Endodermal cell (in vitro differentiated cells): Measurements from ENCODE around the gene MRPS10. TPM values are rescaled to one million over a fixed set of nuclear protein-coding genes. Genes with fewer than 3 reads are reported as not detected.
A peak's percentile ranks its signal among the peaks of the same experiment; 100 is the strongest.

ENCODE experiments used
- DNase-seq: peaks from one replicate; pipeline ENCODE4 v3.0.0-alpha.2; 2017
- H3K27ac ChIP-seq: 2 replicates; pipeline ENCODE4 v1.5.1; 2013; ENCODE audit warnings: mild to moderate bottlenecking, low read depth, low read length, moderate library complexity
- H3K27me3 ChIP-seq: 2 replicates; pipeline ENCODE4 v1.6.1; 2013; ENCODE audit warnings: mild to moderate bottlenecking, low read length, moderate library complexity; ENCODE audit not compliant: insufficient read depth, control insufficient read depth, poor library complexity, severe bottlenecking
- H3K36me3 ChIP-seq: 2 replicates; pipeline ENCODE4 v1.7.0; 2013; ENCODE audit warnings: mild to moderate bottlenecking, low read length, moderate library complexity; ENCODE audit not compliant: control insufficient read depth, insufficient read depth
- H3K4me1 ChIP-seq: one replicate; pipeline ENCODE4 v1.7.0; 2013; ENCODE audit warnings: low read length; ENCODE audit not compliant: control insufficient read depth, insufficient read depth
- H3K4me3 ChIP-seq: 2 replicates; pipeline ENCODE4 v1.5.1; 2013; ENCODE audit warnings: mild to moderate bottlenecking, low read length, moderate library complexity
- H3K9ac ChIP-seq: 2 replicates; pipeline ENCODE4 v1.6.1; 2013; ENCODE audit warnings: mild to moderate bottlenecking, low read length, moderate library complexity; ENCODE audit not compliant: poor library complexity, severe bottlenecking; ENCODE audit errors: extremely low read depth
- H3K9me3 ChIP-seq: 2 replicates; pipeline ENCODE4 v1.6.1; 2013; ENCODE audit warnings: mild to moderate bottlenecking, low read length, moderate library complexity; ENCODE audit not compliant: control insufficient read depth
- H3K27ac Mint-ChIP-seq: 2 replicates; pipeline ENCODE4 v1.8.0; 2020; ENCODE audit warnings: mixed read lengths
- H3K27me3 Mint-ChIP-seq: 2 replicates; pipeline ENCODE4 v1.8.0; 2021; ENCODE audit warnings: mild to moderate bottlenecking, mixed read lengths; ENCODE audit not compliant: insufficient read depth
- H3K36me3 Mint-ChIP-seq: 2 replicates; pipeline ENCODE4 v1.8.0; 2020; ENCODE audit warnings: low read depth, mixed read lengths
- H3K4me1 Mint-ChIP-seq: 2 replicates; pipeline ENCODE4 v1.8.0; 2020; ENCODE audit warnings: mixed read lengths
- H3K4me3 Mint-ChIP-seq: 2 replicates; pipeline ENCODE4 v1.8.0; 2020; ENCODE audit warnings: mild to moderate bottlenecking, moderate library complexity, mixed read lengths
- H3K9me3 Mint-ChIP-seq: 2 replicates; pipeline ENCODE4 v1.8.0; 2020; ENCODE audit warnings: mild to moderate bottlenecking, mixed read lengths
- CTCF ChIP-seq: fragments of 200-600 bp; sonication (generic); conservative IDR thresholded peaks from 2 replicates; pipeline ENCODE4 v1.5.0; 2021; ENCODE audit warnings: antibody characterized with exemption, mild to moderate bottlenecking
- WGBS, 2 experiments: methylation state at CpG; one replicate each; pipeline versions ENCODE4 v1.1.5 to v1.1.7; 2013; ENCODE audit warnings: missing lambda C conversion rate in 2 of 2, mixed read lengths in 1 of 2; ENCODE audit not compliant: insufficient coverage in 1 of 2, insufficient read length in 1 of 2; 5-methylcytosine and 5-hydroxymethylcytosine counted together
- total RNA-seq, 2 donors: library from RNA; stranded (reverse); fragmentation: NEBNext Ultra II Directional in 1 of 2; extraction: Animal tissue kit (Norgen Biotek cat#: 25700) in 1 of 2; gene quantifications; 2 replicates in 1 of 2; 3 replicates in 1 of 2; pipeline ENCODE4 v1.2.1, GENCODE V29; 2021

The MRPS10 gene
- total RNA-seq, 2 donors from 2014 or later: 33.4 to 39.6 TPM

- DNase-seq: peak; percentile 83
- Mint-ChIP-seq H3K36me3 (no peaks in the 10 kb centered on the region), H3K9me3 (no peaks in the 10 kb centered on the region), H3K27ac (peak overlapping the region; percentile 64), H3K4me1 (peaks cover 16% of the 10 kb centered on the region), H3K27me3 (no peaks in the 10 kb centered on the region), H3K4me3 (no peak overlapping the region)
- WGBS, 2 experiments: 30% methylated on average over 3 of the region's 3 CpGs; no CpG with 5 or more reads in 1 of the 2 experiments
- TF ChIP-seq CTCF: no peak
- Histone ChIP-seq H3K9me3 (no peaks in the 10 kb centered on the region), H3K9ac (no peak overlapping the region), H3K27me3 (no peaks in the 10 kb centered on the region), H3K36me3 (no peaks in the 10 kb centered on the region), H3K4me3 (no peak overlapping the region), H3K4me1 (peaks cover 4% of the 10 kb centered on the region), H3K27ac (no peak overlapping the region)
These were observed 40.0 kb upstream of the MRPS10 start for GRCh38 chr6:42257614-42258013.

DNA sequence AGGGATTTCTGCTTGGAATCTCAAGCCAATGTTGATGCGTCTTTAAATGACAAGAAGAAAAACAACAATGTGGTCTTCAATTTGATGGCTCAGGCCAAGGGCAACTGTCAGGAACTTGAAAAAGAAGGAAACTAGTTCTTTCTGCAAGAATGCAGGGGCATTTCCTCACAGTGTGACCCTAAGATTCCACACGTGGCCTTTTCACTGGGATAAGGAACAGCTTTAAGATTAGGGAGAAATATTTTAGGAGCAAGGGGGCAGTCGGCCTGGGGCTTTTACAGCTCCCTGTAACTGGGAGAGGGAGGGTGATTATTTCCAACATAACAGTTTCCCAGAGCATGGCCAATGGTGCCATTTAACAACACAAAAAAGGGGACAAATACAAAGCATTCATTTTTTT is 39.4 kb upstream of the MRPS10 start:
- no peak overlapping the region for H3K4me3 Mint-ChIP-seq
- no peaks in the 10 kb centered on the region for H3K9me3 ChIP-seq
- H3K9me3 Mint-ChIP-seq: no peaks in the 10 kb centered on the region
- H3K4me3 ChIP-seq: no peak overlapping the region
- no peak for DNase-seq
- 57 to 76% methylated on average over 3 of the region's 3 CpGs for WGBS, 2 experiments
- TF ChIP-seq CTCF: no peak
- H3K9ac ChIP-seq: no peak overlapping the region
- no peaks in the 10 kb centered on the region for H3K36me3 ChIP-seq
- H3K36me3 Mint-ChIP-seq: no peaks in the 10 kb centered on the region
- H3K27me3 ChIP-seq: no peaks in the 10 kb centered on the region
- peaks cover 4% of the 10 kb centered on the region for H3K4me1 ChIP-seq
- H3K27ac Mint-ChIP-seq: no peak overlapping the region
- H3K27me3 Mint-ChIP-seq: no peaks in the 10 kb centered on the region
- no peak overlapping the region for H3K27ac ChIP-seq
- H3K4me1 Mint-ChIP-seq: peaks cover 16% of the 10 kb centered on the region

DNA sequence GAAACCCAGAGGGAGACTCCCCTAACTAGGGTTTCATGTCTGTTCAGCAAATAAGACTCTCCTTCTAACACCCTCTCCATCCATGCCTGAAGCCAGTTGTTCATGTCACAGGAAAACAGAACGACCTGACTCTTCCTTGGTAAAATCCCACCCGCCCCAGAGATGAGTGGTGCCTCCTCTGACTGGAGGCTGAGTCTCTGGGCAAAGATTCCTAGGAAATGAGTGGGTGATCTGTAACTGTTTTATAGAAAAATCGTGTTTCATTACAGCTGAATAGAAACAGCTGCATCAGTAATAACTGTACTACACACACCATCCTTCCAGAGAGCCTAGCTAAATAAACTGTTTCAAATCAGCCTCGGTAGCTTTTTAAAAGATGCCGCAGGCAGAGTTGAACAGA is 37.4 kb upstream of the MRPS10 start:
- H3K27me3 Mint-ChIP-seq: no peaks in the 10 kb centered on the region
- H3K4me3 ChIP-seq: no peak overlapping the region
- H3K9me3 ChIP-seq: no peaks in the 10 kb centered on the region
- H3K36me3 ChIP-seq: no peaks in the 10 kb centered on the region
- no peak overlapping the region for H3K27ac Mint-ChIP-seq
- H3K27me3 ChIP-seq: no peaks in the 10 kb centered on the region
- 94 to 100% methylated on average over 2 to 5 of the region's 5 CpGs for WGBS, 2 experiments
- no peak for TF ChIP-seq CTCF
- H3K36me3 Mint-ChIP-seq: no peaks in the 10 kb centered on the region
- no peak overlapping the region for H3K4me3 Mint-ChIP-seq
- H3K9me3 Mint-ChIP-seq: no peaks in the 10 kb centered on the region
- DNase-seq: no peak
- H3K4me1 ChIP-seq: peaks cover 4% of the 10 kb centered on the region
- H3K4me1 Mint-ChIP-seq: peaks cover 19% of the 10 kb centered on the region
- no peak overlapping the region for H3K9ac ChIP-seq
- H3K27ac ChIP-seq: no peak overlapping the region
